ENCODE data around the gene LHFPL6. TPM values are rescaled to one million over a fixed set of nuclear protein-coding genes. Genes with fewer than 3 reads are reported as not detected.
A peak's percentile ranks its signal among the peaks of the same experiment; 100 is the strongest.

Gene LHFPL6
- total RNA-seq, 2 donors from 2014 or later = 0.53 to 2.8 TPM

GRCh38 chr13:39486758-39487157 is 116.2 kb downstream of the LHFPL6 start:
- Histone ChIP-seq H3K9me3 (ENCODE audit: control insufficient read depth, low read length) (no peaks in the 10 kb centered on the region), H3K27me3 (ENCODE audit: control insufficient read depth, insufficient read depth, low read length, poor library complexity, severe bottlenecking) (no peaks in the 10 kb centered on the region), H3K36me3 (ENCODE audit: control insufficient read depth, insufficient read depth, low read length) (no peaks in the 10 kb centered on the region), H3K9ac (ENCODE audit: extremely low read depth, low read length, poor library complexity, severe bottlenecking) (no peak overlapping the region), H3K27ac (ENCODE audit: low read depth, low read length) (no peak overlapping the region), H3K4me1 (ENCODE audit: control insufficient read depth, insufficient read depth, low read length) (peaks cover 19% of the 10 kb centered on the region), H3K4me3 (ENCODE audit: low read length) (no peak overlapping the region)
- no peak for DNase-seq
- H3K27me3 Mint-ChIP-seq (ENCODE audit: insufficient read depth) = peaks cover 2% of the 10 kb centered on the region
- no peak overlapping the region for H3K4me3 Mint-ChIP-seq
- TF ChIP-seq, protein P1, sequence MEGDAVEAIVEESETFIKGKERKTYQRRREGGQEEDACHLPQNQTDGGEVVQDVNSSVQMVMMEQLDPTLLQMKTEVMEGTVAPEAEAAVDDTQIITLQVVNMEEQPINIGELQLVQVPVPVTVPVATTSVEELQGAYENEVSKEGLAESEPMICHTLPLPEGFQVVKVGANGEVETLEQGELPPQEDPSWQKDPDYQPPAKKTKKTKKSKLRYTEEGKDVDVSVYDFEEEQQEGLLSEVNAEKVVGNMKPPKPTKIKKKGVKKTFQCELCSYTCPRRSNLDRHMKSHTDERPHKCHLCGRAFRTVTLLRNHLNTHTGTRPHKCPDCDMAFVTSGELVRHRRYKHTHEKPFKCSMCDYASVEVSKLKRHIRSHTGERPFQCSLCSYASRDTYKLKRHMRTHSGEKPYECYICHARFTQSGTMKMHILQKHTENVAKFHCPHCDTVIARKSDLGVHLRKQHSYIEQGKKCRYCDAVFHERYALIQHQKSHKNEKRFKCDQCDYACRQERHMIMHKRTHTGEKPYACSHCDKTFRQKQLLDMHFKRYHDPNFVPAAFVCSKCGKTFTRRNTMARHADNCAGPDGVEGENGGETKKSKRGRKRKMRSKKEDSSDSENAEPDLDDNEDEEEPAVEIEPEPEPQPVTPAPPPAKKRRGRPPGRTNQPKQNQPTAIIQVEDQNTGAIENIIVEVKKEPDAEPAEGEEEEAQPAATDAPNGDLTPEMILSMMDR (conservative IDR thresholded peaks at IDR 0.05) = no peak
- H3K4me1 Mint-ChIP-seq = peaks cover 49% of the 10 kb centered on the region
- H3K27ac Mint-ChIP-seq = no peak overlapping the region
- H3K36me3 Mint-ChIP-seq (ENCODE audit: low read depth) = no peaks in the 10 kb centered on the region
- H3K9me3 Mint-ChIP-seq = no peaks in the 10 kb centered on the region

GRCh38 chr13:39485314-39485700 is 117.7 kb downstream of the LHFPL6 start:
- Histone ChIP-seq H3K4me1 (ENCODE audit: control insufficient read depth, insufficient read depth, low read length) (peaks cover 11% of the 10 kb centered on the region), H3K9ac (ENCODE audit: extremely low read depth, low read length, poor library complexity, severe bottlenecking) (no peak overlapping the region), H3K27me3 (ENCODE audit: control insufficient read depth, insufficient read depth, low read length, poor library complexity, severe bottlenecking) (no peaks in the 10 kb centered on the region), H3K36me3 (ENCODE audit: control insufficient read depth, insufficient read depth, low read length) (no peaks in the 10 kb centered on the region), H3K9me3 (ENCODE audit: control insufficient read depth, low read length) (no peaks in the 10 kb centered on the region), H3K4me3 (ENCODE audit: low read length) (peak overlapping the region; percentile 30), H3K27ac (ENCODE audit: low read depth, low read length) (no peak overlapping the region)
- H3K36me3 Mint-ChIP-seq (ENCODE audit: low read depth) = no peaks in the 10 kb centered on the region
- no peak overlapping the region for H3K27ac Mint-ChIP-seq
- peaks cover 3% of the 10 kb centered on the region for H3K27me3 Mint-ChIP-seq (ENCODE audit: insufficient read depth)
- no peak for DNase-seq
- TF ChIP-seq, protein P1 (conservative IDR thresholded peaks at IDR 0.05) = no peak
- H3K4me1 Mint-ChIP-seq = peaks cover 36% of the 10 kb centered on the region
- no peaks in the 10 kb centered on the region for H3K9me3 Mint-ChIP-seq
- H3K4me3 Mint-ChIP-seq = no peak overlapping the region

DNA sequence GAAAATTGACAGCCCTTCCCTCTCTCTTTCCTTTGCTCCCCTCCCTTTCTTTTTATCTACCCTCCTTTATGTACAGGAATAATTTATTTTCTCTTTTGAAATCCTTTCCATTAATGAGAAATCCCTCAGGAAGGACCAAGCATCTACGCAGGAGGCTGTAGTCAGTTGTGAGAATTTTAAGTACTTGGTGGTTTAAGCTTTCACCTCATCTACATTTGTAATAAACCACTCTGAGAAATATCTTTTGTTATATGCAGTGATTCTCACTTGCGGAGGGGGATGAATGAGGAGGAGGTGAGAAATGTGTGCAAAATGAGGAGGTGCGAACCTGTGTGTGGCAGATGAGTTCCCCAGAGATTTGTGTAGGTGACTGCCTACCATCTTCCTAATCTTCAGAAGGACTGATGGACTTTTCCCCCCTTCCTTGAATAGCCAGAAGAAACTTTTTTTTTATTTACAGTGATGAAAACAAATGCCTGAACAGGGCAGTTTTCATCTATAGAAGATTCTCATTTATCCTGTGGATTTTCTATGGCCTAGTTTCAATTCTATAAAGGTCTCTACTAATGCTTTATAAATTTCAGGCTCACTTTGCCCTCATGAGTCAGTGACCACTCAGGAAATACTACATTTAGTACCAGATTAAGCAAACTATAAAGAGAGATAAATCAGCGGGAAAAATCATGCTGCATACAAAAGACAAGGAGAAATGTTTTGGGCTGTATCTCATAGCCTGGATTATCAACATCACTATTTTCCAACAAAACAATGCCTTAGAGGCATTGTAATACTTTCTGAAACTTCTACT is 118.3 kb downstream of the LHFPL6 start:
- Mint-ChIP-seq H3K4me1 (peaks cover 30% of the 10 kb centered on the region), H3K4me3 (no peak overlapping the region), H3K9me3 (no peaks in the 10 kb centered on the region), H3K27me3 (ENCODE audit: insufficient read depth) (peaks cover 3% of the 10 kb centered on the region), H3K27ac (no peak overlapping the region), H3K36me3 (ENCODE audit: low read depth) (no peaks in the 10 kb centered on the region)
- no peak overlapping the region for H3K9ac ChIP-seq (ENCODE audit: extremely low read depth, low read length, poor library complexity, severe bottlenecking)
- no peak overlapping the region for H3K27ac ChIP-seq (ENCODE audit: low read depth, low read length)
- TF ChIP-seq, protein P1 (conservative IDR thresholded peaks at IDR 0.05) = no peak
- H3K36me3 ChIP-seq (ENCODE audit: control insufficient read depth, insufficient read depth, low read length) = no peaks in the 10 kb centered on the region
- WGBS, 2 experiments (ENCODE audit: insufficient coverage in 1 of 2, insufficient read length in 1 of 2) = 83 to 100% methylated on average over 1 to 4 of the region's 4 CpGs
- no peak for DNase-seq
- no peaks in the 10 kb centered on the region for H3K27me3 ChIP-seq (ENCODE audit: control insufficient read depth, insufficient read depth, low read length, poor library complexity, severe bottlenecking)
- H3K4me3 ChIP-seq (ENCODE audit: low read length) = no peak overlapping the region
- peaks cover 11% of the 10 kb centered on the region for H3K4me1 ChIP-seq (ENCODE audit: control insufficient read depth, insufficient read depth, low read length)
- no peaks in the 10 kb centered on the region for H3K9me3 ChIP-seq (ENCODE audit: control insufficient read depth, low read length)
